ENCODE measurements around the gene SPTBN2.

Gene SPTBN2

DNA sequence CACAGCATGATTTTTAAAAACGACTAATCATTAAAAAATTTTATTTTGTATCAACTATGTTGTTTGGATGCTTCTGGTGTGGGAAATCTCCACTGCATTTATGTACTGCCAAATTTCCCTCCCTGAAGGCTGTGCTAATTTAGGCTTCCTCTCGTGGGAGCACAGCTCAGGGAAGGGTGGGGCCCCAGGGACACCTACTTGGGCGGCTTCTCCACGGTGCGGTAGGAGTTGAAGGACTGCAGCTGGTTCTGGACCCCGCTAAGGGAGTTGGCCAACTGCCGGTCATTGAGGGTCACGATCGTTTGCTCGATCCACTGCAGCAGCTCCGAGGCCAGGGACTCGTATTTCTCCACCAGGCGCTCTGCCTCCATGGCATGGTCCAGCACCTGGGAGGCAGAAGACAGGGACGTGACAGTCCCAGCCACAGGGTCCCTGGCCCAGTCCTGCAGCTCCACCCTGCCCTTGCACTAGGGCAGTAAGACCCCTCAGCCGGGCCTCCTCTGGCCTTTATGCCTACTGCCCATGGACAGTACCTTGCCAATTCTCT lies 18.6 kb downstream of the SPTBN2 start:
- H3K36me3 ChIP-seq (ENCODE audit: control insufficient read depth, insufficient read depth, low read length): peaks cover 43% of the 10 kb centered on the region

GRCh38 chr11:66708701-66709100 lies 20.3 kb downstream of the SPTBN2 start:
- H3K36me3 ChIP-seq (ENCODE audit: control insufficient read depth, insufficient read depth, low read length): peaks cover 35% of the 10 kb centered on the region
- no peaks in the 10 kb centered on the region for H3K27me3 ChIP-seq (ENCODE audit: control insufficient read depth, insufficient read depth, low read length)
- no peak overlapping the region for H3K4me3 ChIP-seq (ENCODE audit: low read depth, low read length)
- no peaks in the 10 kb centered on the region for H3K9me3 ChIP-seq (ENCODE audit: control insufficient read depth, insufficient read depth, low read length)
- H3K9ac ChIP-seq (ENCODE audit: low read depth, low read length): no peak overlapping the region
- H3K4me1 ChIP-seq (ENCODE audit: control insufficient read depth, insufficient read depth, low read length): no peaks in the 10 kb centered on the region

More for the DNA sequence above, 18.6 kb downstream of the SPTBN2 start:
- H3K9ac ChIP-seq (ENCODE audit: low read depth, low read length): no peak overlapping the region
- H3K9me3 ChIP-seq (ENCODE audit: control insufficient read depth, insufficient read depth, low read length): no peaks in the 10 kb centered on the region
- H3K27me3 ChIP-seq (ENCODE audit: control insufficient read depth, insufficient read depth, low read length): no peaks in the 10 kb centered on the region
- H3K4me1 ChIP-seq (ENCODE audit: control insufficient read depth, insufficient read depth, low read length): no peaks in the 10 kb centered on the region
- H3K4me3 ChIP-seq (ENCODE audit: low read depth, low read length): no peak overlapping the region

GRCh38 chr11:66708094-66708493 lies 20.9 kb downstream of the SPTBN2 start:
- Histone ChIP-seq H3K36me3 (ENCODE audit: control insufficient read depth, insufficient read depth, low read length) (peaks cover 30% of the 10 kb centered on the region), H3K9ac (ENCODE audit: low read depth, low read length) (no peak overlapping the region), H3K9me3 (ENCODE audit: control insufficient read depth, insufficient read depth, low read length) (no peaks in the 10 kb centered on the region)

GRCh38 chr11:66707486-66707885 lies 21.5 kb downstream of the SPTBN2 start:
- Histone ChIP-seq H3K9me3 (ENCODE audit: control insufficient read depth, insufficient read depth, low read length) (no peaks in the 10 kb centered on the region), H3K4me1 (ENCODE audit: control insufficient read depth, insufficient read depth, low read length) (no peaks in the 10 kb centered on the region), H3K36me3 (ENCODE audit: control insufficient read depth, insufficient read depth, low read length) (peaks cover 30% of the 10 kb centered on the region), H3K27me3 (ENCODE audit: control insufficient read depth, insufficient read depth, low read length) (no peaks in the 10 kb centered on the region), H3K9ac (ENCODE audit: low read depth, low read length) (no peak overlapping the region), H3K4me3 (ENCODE audit: low read depth, low read length) (no peak overlapping the region)

More at GRCh38 chr11:66708094-66708493, 20.9 kb downstream of the SPTBN2 start:
- Histone ChIP-seq H3K4me1 (ENCODE audit: control insufficient read depth, insufficient read depth, low read length) (no peaks in the 10 kb centered on the region), H3K27me3 (ENCODE audit: control insufficient read depth, insufficient read depth, low read length) (no peaks in the 10 kb centered on the region), H3K4me3 (ENCODE audit: low read depth, low read length) (no peak overlapping the region)

- Histone ChIP-seq H3K9me3 (ENCODE audit: control insufficient read depth, insufficient read depth, low read length) (no peaks in the 10 kb centered on the region), H3K36me3 (ENCODE audit: control insufficient read depth, insufficient read depth, low read length) (peaks cover 33% of the 10 kb centered on the region), H3K27me3 (ENCODE audit: control insufficient read depth, insufficient read depth, low read length) (no peaks in the 10 kb centered on the region), H3K9ac (ENCODE audit: low read depth, low read length) (no peak overlapping the region), H3K4me1 (ENCODE audit: control insufficient read depth, insufficient read depth, low read length) (no peaks in the 10 kb centered on the region), H3K4me3 (ENCODE audit: low read depth, low read length) (no peak overlapping the region)
These were observed 22.0 kb downstream of the SPTBN2 start for GRCh38 chr11:66706989-66707388.

DNA sequence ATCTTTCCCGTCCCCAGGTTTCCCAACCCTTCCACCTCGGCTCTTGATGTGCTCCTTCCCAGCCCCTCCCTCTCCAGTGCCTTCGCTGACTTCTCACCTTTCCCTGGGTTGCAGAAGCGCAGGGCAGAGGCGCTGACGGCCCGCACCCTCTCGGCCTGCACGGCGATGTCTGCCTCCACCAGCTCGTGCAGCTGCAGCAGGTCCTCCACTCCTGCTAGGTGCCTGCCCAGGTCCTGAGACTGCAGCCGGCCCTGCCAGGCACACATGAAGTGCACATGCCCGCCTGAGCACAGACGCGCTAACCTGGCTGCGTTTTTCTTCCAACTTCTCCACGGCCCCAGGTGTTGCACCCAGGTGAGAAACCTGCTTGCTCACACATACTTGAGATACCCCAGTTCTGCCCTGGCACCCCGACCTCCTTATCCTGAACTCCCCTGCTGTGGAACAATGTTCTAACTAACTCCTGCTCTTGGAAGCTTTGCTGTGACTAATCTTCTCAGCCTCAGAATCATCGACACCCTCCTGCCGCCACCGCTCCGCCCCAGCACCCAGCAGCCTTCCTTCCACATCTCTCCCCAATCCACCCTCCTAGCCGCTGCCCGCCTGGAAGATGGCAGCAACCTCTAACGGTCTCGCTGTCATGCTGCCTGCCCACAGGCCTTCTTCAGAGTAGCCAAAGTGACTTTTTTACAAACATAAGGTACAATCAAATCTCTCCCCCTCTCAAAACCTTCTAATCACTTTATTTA lies 23.3 kb downstream of the SPTBN2 start:
- no peaks in the 10 kb centered on the region for H3K27me3 ChIP-seq (ENCODE audit: control insufficient read depth, insufficient read depth, low read length)
- no peaks in the 10 kb centered on the region for H3K9me3 ChIP-seq (ENCODE audit: control insufficient read depth, insufficient read depth, low read length)
- no peaks in the 10 kb centered on the region for H3K4me1 ChIP-seq (ENCODE audit: control insufficient read depth, insufficient read depth, low read length)
- no peak overlapping the region for H3K9ac ChIP-seq (ENCODE audit: low read depth, low read length)
- H3K36me3 ChIP-seq (ENCODE audit: control insufficient read depth, insufficient read depth, low read length): peaks cover 35% of the 10 kb centered on the region
- no peak overlapping the region for H3K4me3 ChIP-seq (ENCODE audit: low read depth, low read length)

- Histone ChIP-seq H3K4me3 (ENCODE audit: low read depth, low read length) (no peak overlapping the region), H3K9ac (ENCODE audit: low read depth, low read length) (no peak overlapping the region), H3K36me3 (ENCODE audit: control insufficient read depth, insufficient read depth, low read length) (peaks cover 41% of the 10 kb centered on the region), H3K4me1 (ENCODE audit: control insufficient read depth, insufficient read depth, low read length) (no peaks in the 10 kb centered on the region), H3K9me3 (ENCODE audit: control insufficient read depth, insufficient read depth, low read length) (no peaks in the 10 kb centered on the region), H3K27me3 (ENCODE audit: control insufficient read depth, insufficient read depth, low read length) (no peaks in the 10 kb centered on the region)
These were observed 24.2 kb downstream of the SPTBN2 start for GRCh38 chr11:66704659-66705360.

DNA sequence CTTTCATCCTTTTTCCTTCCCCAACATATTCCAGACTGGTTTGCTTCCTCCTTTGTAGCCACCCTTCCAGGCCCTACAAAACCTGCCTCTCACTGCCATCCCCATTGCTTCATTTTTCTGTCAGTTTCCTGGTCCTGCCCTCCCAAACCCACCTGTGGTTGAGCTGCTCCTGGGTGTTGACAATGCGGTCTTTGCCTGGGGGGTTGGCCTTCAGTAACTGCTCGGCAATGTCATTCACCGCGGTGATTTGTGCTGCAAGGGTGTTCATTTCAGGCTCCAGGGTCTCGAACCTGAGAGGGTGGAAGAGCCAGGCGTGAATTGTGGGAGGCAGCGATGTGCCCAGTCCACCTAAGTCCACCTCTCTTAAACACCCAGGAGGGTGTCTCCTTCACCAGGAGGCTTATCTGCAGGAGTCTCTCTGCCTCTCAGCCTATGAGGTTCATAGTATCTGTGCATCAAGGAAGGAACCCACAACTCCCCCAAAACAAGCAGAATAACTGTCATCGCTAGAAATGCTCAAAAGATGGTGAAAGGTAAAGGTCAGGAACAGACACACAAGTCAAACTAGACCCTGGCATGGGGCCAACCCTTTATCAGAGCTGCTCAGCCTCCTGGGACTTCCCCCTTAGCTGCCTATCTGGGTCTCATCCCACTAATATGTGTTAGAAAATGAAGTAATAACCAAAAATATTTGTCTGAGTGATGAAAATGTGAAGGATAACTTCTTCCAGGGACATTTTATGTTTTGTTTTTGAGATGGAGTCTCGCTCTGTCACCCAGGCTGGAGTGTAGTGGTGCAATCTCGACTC lies 27.4 kb downstream of the SPTBN2 start:
- H3K36me3 ChIP-seq (ENCODE audit: control insufficient read depth, insufficient read depth, low read length): peaks cover 42% of the 10 kb centered on the region
- H3K9me3 ChIP-seq (ENCODE audit: control insufficient read depth, insufficient read depth, low read length): no peaks in the 10 kb centered on the region
- H3K4me1 ChIP-seq (ENCODE audit: control insufficient read depth, insufficient read depth, low read length): no peaks in the 10 kb centered on the region
- no peak overlapping the region for H3K4me3 ChIP-seq (ENCODE audit: low read depth, low read length)
- H3K27me3 ChIP-seq (ENCODE audit: control insufficient read depth, insufficient read depth, low read length): no peaks in the 10 kb centered on the region
- H3K9ac ChIP-seq (ENCODE audit: low read depth, low read length): no peak overlapping the region

DNA sequence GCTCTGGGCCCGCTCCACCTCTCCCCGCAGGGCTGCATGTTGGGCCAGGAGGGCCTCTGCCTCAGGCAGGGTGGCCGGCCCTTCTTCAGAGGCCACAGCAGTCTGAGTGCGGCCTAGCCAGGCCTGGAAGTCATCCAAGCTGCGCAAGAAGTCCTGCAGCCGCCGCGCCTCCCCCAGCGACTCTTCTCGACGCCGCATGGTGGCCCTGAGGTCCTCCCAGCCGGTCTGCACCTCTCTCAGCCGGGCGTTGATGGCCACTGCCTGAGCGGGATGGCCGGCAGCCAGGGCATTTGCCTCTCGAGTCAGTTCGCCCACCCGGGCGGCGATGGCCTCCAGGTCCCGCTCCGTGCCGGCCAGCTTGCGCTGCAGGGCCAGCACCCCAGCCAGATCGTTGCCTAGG lies 28.3 kb downstream of the SPTBN2 start:
- H3K36me3 ChIP-seq (ENCODE audit: control insufficient read depth, insufficient read depth, low read length): peaks cover 46% of the 10 kb centered on the region
- H3K27me3 ChIP-seq (ENCODE audit: control insufficient read depth, insufficient read depth, low read length): no peaks in the 10 kb centered on the region
- no peak overlapping the region for H3K4me3 ChIP-seq (ENCODE audit: low read depth, low read length)
- no peaks in the 10 kb centered on the region for H3K4me1 ChIP-seq (ENCODE audit: control insufficient read depth, insufficient read depth, low read length)
- H3K9ac ChIP-seq (ENCODE audit: low read depth, low read length): no peak overlapping the region
- no peaks in the 10 kb centered on the region for H3K9me3 ChIP-seq (ENCODE audit: control insufficient read depth, insufficient read depth, low read length)

- Histone ChIP-seq H3K9me3 (ENCODE audit: control insufficient read depth, insufficient read depth, low read length) (no peaks in the 10 kb centered on the region), H3K27me3 (ENCODE audit: control insufficient read depth, insufficient read depth, low read length) (no peaks in the 10 kb centered on the region), H3K36me3 (ENCODE audit: control insufficient read depth, insufficient read depth, low read length) (peaks cover 43% of the 10 kb centered on the region), H3K9ac (ENCODE audit: low read depth, low read length) (no peak overlapping the region), H3K4me3 (ENCODE audit: low read depth, low read length) (no peak overlapping the region), H3K4me1 (ENCODE audit: control insufficient read depth, insufficient read depth, low read length) (no peaks in the 10 kb centered on the region)
These were observed 28.7 kb downstream of the SPTBN2 start for GRCh38 chr11:66700337-66700736.

- Histone ChIP-seq H3K36me3 (ENCODE audit: control insufficient read depth, insufficient read depth, low read length) (peaks cover 44% of the 10 kb centered on the region), H3K4me3 (ENCODE audit: low read depth, low read length) (no peak overlapping the region), H3K9me3 (ENCODE audit: control insufficient read depth, insufficient read depth, low read length) (no peaks in the 10 kb centered on the region)
These were observed 30.5 kb downstream of the SPTBN2 start for GRCh38 chr11:66698491-66698890.

More at GRCh38 chr11:66698491-66698890, 30.5 kb downstream of the SPTBN2 start:
- H3K9ac ChIP-seq (ENCODE audit: low read depth, low read length): no peak overlapping the region
- H3K4me1 ChIP-seq (ENCODE audit: control insufficient read depth, insufficient read depth, low read length): no peaks in the 10 kb centered on the region
- H3K27me3 ChIP-seq (ENCODE audit: control insufficient read depth, insufficient read depth, low read length): no peaks in the 10 kb centered on the region

Measured in iPS-15b (cell line).